GM21825 (cell line): ENCODE data around the gene PTPRD.
"Not testable (repeated sequence)": the region's sequence is repeated elsewhere in the genome, so short reads cannot be mapped to it uniquely, and the experiment has no call there.

Experiments
- ATAC-seq: cut with Tn5 transposase; IDR thresholded peaks from one replicate; pipeline ENCODE4 v1.9.1; 2021; ENCODE audit warnings: mild to moderate bottlenecking, moderate library complexity; ENCODE audit not compliant: unreplicated experiment

PTPRD gene

DNA sequence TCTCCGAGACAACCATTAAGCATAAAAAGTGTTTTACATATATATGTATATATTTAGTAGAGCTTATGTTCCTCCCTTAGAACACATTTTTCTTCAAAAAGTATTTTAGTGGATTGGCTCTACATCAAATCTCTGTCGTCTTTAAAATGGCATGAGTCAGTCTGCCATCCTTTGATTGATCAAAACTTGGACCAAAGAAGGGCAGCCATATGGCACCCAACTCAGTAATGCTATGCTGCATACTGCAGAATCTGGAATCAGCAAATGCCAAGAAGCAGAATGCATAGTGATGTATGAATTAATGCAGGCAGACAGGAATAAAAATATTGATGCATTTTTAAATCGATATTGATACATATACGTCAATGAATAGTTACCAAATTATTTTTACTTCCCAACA is 1074.4 kb downstream of the PTPRD start:
- ATAC-seq = no peak

DNA sequence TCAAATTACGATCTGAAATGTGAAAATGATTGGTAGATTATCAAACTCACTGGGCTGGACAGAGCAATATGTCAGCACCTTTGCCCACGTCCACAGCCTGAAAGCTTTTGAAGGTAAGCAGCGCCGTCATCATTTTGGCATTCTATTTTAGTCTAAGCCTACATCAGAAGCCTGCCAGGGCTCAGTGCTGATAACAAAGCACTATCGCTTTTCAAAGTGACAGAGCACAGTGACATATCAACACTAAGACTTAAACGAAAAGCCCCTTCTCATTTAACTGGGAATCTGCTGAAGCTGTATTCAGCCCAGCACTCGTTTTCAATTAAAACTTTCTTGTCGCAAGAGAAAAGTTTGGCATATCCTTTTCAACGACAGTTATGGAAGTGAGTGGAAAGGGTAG is 1076.3 kb downstream of the PTPRD start:
- no peak for ATAC-seq

DNA sequence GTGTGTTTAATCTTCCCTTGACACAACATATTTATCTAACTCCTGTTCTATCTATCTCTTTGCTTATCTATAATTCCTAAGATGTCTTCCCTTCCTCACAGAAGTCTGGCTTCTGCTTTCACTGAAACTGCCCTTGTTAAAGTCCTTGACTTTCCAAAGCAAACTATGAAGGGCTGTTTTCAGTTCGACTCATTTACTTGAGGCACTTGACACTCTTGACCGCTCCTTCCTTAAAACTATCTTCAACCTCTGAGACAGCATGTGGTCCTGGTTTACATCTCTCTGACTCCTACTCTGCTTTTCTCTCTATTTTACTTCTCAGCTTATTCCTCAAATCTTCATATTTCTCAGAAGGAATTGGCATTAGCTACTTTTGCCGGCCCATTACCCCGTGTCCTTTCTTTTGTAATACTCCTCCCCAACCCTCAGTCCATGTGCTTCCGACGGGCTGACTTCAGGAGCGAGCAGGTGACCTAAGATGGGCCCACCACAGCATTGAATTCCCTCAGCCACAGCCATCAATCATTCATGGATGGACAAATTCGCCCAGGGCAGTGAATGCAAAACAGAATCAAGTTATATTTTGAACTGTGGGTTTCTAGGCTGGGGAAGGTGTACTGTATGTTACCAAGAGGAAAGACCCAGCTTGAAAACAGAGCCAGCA is 1089.2 kb downstream of the PTPRD start:
- no peak for ATAC-seq

DNA sequence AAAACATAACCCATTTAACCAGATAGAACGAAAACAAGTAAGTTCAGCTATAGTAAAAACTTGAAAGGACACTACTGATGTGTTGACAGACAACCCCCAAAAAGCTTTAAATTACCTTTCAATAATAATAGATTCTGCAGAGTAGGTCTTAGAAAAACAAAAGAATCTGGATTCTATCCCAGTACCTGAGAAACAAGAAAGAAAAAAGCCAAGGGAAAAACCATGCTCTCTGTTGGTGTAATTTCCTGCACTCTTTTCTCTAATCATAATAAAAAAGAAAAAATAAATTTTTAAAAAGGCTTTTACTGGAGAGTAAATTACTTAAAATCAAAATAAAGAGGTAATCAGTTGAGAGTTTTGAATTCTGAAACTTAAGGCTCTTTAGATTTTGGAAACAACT is 1090.4 kb downstream of the PTPRD start:
- no peak for ATAC-seq

DNA sequence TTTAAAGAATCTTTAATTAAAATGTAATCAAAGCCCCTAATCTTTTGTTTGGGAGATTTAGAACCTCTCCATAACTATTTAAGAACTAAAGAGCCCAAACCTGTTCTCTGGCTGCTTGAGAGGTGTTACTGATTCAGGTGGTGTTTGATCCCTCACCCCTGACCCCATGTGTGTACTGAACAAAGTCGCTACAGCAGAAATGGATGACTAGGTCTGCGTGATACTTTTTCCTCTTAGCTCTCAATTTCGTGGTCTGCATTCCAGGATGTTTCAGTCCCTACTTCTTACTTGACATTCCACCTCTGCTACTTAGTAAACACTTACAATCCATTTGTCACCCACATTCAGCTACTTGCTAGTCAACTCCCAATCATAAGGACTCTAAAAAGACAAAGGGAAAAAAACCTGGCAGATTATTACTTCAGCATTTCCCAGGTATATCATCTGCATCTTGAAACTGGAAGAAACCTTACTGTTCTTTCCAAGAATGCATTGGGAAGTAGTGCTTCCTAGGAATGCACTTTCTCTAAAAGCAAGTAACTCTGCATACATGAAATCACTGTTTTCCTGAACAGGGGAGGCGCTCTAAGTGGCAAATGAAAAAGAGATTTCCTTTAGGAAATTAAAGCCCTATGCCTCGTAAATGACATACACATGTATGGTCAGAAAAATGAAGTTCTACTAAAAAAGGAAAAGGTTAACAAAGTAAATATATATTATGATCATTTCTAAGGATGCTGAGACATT is 1091.6 kb downstream of the PTPRD start:
- ATAC-seq = no peak

DNA sequence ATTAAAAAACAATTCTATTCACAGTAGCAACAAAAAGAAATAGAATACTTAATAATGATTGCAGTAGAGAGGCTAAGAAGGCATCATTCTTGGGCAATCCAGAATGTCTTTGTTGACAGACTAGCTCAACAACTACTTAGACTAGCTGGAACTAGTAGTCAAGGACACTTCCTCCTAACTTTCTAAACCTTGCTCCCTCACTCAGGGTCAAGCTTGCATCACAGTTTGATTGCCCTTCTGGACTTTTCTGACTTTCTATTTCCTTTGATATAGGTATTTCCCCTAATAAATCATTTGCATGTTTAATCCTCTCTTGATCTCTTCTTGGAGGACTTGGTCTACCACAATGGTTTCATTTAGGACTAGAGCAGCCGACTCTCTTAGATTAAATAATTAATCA is 1107.9 kb downstream of the PTPRD start:
- no peak for ATAC-seq

DNA sequence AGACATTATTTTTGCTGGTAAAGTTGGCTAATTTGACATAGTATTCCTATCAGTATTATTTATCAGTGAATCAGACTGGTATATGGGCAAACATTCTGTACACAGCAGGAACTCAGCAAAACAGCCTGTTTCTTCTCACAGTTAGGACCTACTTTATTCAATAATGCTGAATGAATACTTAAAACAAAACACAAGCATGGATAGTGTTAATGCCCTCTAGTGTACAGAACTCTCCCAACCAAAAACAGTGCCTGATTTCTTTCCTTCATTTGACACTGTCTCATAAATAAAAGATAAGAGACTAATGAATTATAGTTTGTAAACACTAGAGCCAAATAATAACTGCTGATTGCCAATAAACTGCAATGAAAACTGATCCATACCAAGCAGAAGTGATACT is 1113.3 kb downstream of the PTPRD start:
- ATAC-seq = no peak

DNA sequence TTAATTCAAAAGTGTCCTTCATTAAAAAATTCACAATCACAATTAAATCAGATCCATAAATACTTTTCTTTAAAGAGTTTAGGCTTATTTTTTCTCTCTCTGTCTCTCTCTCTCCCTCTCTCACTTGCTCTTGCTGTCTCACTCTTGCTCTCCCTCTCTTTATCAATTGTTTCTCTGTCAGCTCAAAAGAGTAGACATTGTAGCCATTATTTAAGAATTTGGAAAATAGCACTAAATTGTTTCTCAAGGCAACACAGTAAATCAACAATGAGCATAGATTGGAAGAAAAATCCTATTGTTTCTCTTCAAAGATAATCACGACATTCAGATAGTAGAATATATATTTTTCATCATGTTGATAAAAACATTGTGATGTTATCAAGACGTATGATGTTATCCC is 1114.0 kb downstream of the PTPRD start:
- ATAC-seq = no peak

DNA sequence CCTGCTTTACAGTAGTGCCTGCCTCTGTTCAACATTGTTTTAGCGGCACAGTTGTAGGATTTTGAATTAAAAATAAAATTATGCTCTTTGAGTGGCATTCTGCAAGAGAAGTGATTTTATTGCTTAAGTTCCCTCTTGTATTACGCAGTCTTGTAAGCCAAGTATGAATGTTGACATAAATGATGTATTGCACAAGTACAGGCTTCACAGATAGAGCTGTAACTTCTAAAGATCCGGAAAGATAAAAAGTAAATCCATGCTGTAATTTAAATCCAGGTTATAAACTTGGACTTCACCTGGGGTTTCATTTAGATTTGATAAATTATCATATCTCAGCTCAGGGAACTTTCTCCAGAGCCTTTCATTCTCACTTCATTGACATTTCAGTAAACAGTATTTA is 1114.7 kb downstream of the PTPRD start:
- no peak for ATAC-seq

DNA sequence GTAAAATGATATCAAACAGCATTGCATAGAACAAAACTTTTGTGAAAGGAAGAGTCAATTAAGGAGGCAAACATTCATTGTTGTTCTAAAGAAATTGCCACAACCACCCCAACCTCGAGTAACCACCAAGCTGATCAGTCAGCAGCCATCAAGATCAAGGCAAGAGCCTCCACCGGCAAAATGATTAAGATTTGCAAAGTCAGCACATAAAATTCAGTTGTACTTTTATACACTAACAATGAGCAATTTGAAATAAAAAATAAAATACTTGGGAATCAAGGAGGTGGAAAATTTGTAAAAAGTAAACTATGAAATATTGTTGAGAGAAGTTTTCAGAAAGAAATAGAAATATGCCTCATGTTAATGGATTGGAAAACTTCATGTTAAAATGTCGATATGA is 1118.5 kb downstream of the PTPRD start:
- ATAC-seq = no peak

DNA sequence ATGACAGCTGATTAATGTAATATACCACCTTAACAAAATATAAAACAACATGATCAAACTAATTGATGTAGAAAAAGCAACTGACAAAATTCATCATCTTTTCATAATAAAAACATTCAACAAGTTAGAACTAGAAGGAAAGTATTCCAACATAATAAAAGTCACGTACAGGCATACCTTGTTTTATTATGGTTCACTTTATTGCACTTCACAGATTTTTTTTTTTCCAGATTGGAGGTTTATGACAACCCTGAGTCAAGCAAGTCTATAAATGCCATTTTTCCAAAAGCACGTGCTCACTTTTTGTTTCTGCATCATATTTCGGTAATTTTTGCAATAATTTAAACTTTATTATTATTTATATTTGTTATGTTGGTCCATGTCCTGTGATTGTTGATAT is 1120.3 kb downstream of the PTPRD start:
- no peak for ATAC-seq

DNA sequence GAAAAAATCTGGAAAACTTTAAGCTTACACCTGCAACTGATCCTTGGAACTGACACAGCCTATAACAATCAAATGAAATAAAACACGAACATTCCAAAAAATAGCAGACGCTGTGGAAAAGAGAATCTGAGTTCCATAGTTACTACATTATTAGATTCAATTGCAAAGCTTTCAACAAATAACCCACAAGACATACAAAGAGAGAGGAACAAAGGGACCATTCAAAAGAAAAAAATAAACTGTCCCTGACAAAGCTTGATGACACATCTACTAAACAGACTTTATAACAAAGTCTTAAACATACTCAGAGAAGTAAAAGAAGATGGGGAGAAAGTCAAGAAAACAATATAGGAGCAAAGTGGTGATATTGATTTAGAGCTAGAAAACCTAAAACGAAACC is 1123.6 kb downstream of the PTPRD start:
- no peak for ATAC-seq

DNA sequence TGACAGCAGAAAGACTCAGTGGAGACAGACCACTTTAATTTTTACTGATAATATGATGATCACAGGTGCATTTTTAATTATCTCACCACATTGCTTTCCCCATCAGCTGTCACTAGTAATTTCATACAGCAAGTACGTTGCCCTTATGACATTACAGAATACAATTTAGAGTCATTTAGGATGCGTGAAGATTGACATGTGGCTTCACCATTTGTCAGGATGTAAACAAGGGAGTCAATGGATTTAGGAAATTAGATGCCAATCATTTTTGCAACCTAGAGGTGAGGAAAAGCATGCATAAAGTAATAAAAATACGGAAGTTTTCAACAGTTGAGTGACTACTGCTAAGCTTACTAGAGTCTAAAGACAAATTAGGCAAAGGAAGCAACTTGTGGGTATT is 1129.6 kb downstream of the PTPRD start:
- no peak for ATAC-seq

DNA sequence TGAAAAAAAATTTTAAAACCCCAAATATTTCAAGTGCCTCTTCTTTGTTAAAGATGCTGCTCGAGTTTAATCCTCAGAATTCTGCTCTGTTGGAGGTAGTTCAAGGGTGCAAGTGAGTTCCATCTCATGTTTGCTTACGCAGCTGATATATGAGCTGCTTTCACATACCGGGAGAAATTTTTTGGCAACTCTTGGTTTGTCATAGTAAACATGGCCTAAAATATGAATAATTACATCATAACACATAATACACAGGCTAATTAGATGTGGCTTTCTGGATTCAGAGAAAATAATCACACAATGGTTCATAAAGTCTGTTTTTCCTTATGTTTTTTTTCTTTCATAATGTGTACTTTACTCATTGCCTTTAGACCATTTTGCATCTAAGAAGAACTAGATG is 1134.1 kb downstream of the PTPRD start:
- ATAC-seq = no peak

DNA sequence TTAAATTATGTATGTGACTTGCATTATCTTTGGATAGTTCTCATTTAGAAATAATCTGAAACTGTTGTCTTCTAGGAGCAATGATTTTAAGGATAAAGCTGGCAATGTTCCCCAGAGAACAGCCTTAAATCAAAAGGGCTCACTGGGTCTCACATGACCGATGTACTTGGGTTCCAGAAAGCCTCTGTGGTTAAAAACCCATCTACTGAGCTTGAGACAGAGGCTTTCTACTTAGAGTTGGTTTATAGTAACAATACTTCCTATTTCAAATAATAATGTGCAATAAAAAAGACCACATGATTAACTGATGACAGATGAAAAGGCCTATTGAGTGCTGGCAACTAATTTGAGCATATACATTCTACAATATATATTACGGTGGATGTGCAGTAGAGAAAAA is 1143.5 kb downstream of the PTPRD start:
- ATAC-seq = no peak

DNA sequence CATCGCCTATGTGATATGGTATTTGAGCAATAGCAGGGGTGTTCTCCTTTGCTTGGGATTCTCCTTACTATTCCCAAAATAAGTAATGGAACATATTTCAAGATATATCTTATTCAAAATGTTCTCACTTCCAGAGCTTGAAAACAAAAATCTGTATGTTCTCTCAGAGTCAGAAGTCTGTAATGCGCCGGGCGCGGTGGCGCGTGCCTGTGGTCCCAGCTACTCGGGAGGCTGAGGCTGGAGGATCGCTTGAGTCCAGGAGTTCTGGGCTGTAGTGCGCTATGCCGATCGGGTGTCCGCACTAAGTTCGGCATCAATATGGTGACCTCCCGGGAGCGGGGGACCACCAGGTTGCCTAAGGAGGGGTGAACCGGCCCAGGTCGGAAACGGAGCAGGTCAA is 1170.9 kb downstream of the PTPRD start:
- not testable (repeated sequence) for ATAC-seq

DNA sequence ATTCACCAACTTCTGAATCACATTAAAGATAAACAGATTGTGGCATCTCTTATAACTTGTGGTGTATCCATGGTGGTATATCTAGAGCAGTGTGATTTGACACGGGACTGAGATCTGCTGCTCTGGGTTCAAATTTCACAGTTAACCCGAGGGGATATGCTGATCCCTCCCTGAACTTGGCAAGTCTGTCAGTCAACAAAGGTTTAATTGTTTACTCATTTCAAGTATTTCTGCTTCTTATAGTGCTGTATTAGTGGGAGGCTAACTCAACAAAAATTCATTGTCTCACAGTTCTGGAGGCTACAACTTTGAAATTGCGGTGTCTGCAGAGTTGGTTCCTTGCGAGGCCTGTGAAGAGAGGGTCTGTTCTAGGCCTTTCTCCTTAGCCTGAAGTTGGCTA is 1175.2 kb downstream of the PTPRD start:
- ATAC-seq = no peak

DNA sequence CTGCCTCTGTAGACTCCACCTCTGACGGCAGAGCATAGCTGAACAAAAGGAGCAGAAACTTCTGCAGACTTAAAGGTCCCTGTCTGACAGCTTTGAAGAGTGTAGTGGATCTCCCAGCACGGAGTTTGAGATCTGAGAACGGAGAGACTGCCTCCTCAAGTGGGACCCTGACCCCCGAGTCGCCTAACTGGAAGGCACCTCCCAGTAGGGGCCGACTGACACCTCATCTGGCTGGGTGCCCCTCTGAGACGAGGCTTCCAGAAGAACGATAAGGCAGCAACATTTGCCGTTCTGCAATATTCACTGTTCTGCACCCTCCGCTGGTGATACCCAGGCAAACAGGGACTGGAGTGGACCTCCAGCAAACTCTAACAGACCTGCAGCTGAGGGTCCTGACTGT is 1186.3 kb downstream of the PTPRD start:
- ATAC-seq = not testable (repeated sequence)

DNA sequence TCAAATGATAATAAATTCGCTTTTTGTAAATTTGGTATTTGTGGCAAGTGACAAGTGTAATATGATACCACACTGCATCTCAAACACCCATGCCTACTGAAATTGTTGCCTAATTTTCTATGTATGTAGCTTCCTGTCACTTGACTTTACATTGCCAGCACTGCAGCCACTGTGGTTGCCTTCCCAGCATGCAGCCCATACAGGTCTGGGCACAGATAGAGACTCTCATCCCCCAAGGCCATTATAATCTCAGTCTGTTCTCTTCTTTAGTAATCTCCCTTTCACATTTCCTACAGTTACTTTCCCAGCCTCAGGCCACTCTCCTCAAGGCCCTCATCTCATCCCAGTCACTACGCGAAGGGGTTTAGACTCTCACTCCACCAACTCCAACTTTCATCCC is 1200.6 kb downstream of the PTPRD start:
- ATAC-seq = no peak

DNA sequence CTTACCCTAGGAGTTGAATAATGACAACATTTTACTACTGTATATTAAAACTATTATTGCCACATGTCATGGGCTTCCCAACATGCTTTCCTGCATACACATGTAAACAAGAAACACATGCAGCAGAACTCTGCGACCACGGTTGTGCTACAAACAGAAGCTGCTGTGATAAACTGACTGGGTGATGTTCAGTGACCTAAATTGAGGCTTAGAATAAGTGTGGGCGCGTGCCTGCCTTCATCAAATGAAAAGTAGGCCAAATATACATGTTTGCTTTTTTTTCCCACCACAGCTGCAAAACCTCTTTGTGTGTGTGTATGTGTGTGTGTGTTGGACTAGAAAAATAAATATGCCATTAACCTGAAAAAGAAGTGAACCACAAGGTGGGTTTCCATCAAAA is 1202.1 kb downstream of the PTPRD start:
- no peak for ATAC-seq

DNA sequence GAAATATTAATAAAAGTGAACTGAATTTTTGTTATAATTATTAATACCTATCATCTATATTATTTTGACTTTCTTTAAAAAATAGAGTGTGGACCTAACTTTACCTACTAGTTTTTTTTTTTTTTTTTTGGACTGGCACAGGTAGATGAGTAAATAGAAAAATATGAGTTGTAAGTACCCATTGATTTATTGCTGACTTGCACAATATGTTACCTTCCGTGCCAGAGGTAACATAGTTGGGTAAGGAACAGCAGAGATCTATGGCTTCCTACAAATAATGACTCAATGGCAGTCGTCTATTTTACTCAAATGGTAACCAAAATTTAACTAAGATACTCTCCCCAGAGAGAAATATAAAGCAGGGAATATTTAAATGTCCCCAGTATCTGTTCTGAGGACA is 1212.8 kb downstream of the PTPRD start:
- no peak for ATAC-seq

DNA sequence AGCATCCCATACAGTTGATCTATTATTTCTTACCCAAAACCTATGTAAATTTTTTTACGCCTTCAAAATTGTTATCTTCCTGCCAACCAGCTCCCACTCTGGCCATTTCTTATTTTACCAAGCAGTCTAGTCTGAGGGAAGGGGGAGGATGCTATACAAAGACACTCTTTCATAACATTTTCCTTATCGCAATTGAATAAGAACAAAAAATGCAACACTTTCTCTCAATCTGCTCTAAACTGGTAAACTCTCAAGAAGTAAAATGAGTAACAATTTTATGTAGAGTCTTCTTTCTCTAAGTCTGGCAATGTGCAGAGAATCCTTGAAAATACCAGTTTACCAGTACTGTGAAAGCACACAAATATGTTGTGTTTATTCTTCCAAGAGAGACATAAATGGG is 1216.3 kb downstream of the PTPRD start:
- no peak for ATAC-seq

DNA sequence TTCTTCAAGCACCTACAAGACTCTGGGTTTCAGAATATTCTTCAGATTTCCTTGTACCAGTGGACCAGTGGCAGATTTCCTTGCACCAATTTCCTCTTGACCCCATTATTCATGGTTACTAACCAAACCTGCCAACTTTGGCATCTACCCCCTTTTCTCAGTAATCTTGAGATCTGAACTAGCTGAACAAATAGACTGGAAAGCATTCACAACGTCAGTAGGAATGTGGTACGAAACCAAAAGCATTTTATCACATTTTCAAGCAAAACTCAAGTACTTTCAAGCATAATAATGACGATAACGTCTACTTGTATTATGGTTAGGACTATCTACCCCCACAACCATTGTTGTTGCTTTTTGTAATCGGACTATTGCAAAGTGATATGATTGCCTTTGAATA is 1217.3 kb downstream of the PTPRD start:
- ATAC-seq = no peak
